ENCODE data around the gene C2. TPM values are rescaled to one million over a fixed set of nuclear protein-coding genes. Genes with fewer than 3 reads are reported as not detected.

The C2 gene
- total RNA-seq, 4 donors from 2014 or later: 2.5 to 6.2 (median 4.4) TPM

GRCh38 chr6:31969712-31970603 lies 42.4 kb downstream of the C2 start:
- Histone ChIP-seq H3K27ac (no peak overlapping the region), H3K36me3 (peaks cover 36 to 43% of the 10 kb centered on the region in 2 donors), H3K4me1 (peaks cover 12 to 18% of the 10 kb centered on the region in 2 donors), H3K4me3 (replicated peaks in 1 of 3) (no peak overlapping the region), H3K27me3 (no peaks in the 10 kb centered on the region), H3K9me3 (no peaks in the 10 kb centered on the region)
- intact Hi-C loops (cut with DNase I): loop anchor here (10.0 kb wide), 1 partner anchor 295 kb away; no protein-coding TSS in a partner anchor
- no peak for DNase-seq
- TF ChIP-seq, protein P1, sequence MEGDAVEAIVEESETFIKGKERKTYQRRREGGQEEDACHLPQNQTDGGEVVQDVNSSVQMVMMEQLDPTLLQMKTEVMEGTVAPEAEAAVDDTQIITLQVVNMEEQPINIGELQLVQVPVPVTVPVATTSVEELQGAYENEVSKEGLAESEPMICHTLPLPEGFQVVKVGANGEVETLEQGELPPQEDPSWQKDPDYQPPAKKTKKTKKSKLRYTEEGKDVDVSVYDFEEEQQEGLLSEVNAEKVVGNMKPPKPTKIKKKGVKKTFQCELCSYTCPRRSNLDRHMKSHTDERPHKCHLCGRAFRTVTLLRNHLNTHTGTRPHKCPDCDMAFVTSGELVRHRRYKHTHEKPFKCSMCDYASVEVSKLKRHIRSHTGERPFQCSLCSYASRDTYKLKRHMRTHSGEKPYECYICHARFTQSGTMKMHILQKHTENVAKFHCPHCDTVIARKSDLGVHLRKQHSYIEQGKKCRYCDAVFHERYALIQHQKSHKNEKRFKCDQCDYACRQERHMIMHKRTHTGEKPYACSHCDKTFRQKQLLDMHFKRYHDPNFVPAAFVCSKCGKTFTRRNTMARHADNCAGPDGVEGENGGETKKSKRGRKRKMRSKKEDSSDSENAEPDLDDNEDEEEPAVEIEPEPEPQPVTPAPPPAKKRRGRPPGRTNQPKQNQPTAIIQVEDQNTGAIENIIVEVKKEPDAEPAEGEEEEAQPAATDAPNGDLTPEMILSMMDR (IDR thresholded peaks at IDR 0.05): no peak
- TF ChIP-seq POLR2A (IDR thresholded peaks at IDR 0.05): no peak
- 85 to 87% methylated on average over 14 to 17 of the region's 17 CpGs for WGBS, 2 donors

DNA sequence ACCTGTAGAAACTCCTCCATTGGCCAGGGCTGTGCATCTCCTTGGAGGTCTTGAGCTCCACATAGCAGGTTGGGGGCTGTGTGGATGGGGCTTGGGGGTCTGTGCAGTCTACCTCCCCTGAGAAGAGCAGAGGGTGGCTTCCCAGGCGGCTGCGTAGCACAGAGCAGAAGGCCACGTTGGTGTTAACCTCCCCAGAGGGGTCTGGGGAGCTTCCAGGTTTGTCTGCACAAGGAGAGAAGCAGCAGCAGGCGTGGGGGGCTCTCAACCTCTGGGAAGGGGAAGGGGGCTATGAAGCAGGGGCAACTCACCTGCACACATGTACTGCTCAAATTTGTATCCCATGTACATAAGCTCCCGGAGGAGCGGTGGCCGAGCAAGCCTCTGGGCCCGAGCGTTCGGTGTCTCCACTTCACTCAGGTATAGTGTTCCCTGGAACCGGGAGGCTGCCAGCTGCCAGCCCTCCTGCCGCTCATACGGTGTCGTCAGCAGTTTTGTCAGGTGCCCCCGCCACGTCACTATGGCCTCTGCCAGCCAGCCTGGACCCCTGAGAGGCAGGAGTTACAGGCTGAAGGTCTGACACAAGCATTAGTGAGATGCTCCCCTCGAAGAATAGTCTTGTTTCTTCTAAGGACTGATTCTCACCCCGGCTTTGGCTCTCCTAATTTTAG lies 43.2 kb downstream of the C2 start:
- Histone ChIP-seq H3K27me3 (no peaks in the 10 kb centered on the region), H3K4me3 (replicated peaks in 1 of 3) (peak overlapping the region in 1 of 3 donors; percentile 87), H3K9me3 (no peaks in the 10 kb centered on the region), H3K27ac (peak overlapping the region; percentile 93 to 97 (median 97)), H3K36me3 (peaks cover 36 to 37% of the 10 kb centered on the region in 2 donors), H3K4me1 (peaks cover 12 to 18% of the 10 kb centered on the region in 2 donors)
- 83 to 87% methylated on average over 11 to 15 of the region's 18 CpGs for WGBS, 2 donors
- no peak for DNase-seq
- intact Hi-C loops (cut with DNase I): no loop called here
- TF ChIP-seq, protein P1 (IDR thresholded peaks at IDR 0.05): no peak
- no peak for TF ChIP-seq POLR2A (IDR thresholded peaks at IDR 0.05)

DNA sequence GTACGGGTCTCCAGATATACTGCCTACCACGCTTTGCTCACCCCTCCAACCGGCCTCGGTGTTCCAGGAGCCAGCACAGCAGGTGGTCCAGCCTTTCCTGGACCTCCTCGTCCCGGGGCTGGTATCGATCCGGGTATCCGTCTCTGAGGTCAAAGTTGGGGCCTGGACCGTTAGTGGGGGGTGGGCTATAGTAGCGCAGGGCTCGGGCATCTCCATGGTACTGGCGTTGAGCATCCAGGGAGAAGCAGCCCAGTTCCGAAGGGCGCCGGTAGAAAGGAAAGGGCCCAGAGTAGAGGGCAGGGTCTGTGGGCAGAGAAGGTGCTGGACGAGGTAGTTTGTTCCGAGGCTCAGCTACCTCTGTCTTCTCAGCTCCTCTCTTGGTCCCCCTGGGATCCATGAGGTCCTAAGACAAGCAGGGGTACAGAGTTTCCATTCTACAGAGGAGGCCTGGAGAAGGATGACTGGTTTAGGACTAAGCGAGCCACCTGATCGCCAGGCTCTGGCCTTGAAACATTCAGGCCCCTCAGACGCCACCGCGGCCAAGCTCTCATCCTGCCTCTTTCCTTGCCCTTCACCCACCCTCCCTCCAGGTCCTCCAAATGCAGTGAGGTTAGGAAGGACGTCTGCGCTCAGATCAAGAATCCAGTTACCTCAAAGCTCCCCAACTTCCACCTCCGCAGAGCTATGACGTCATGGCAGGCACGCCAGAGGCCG lies 43.9 kb downstream of the C2 start:
- H3K36me3 ChIP-seq: peaks cover 35 to 36% of the 10 kb centered on the region in 2 donors

GRCh38 chr6:31971993-31972708 lies 44.6 kb downstream of the C2 start, which contains the start of gene DXO:
Gene DXO, minus strand, starts transcription at chr6:31972138. Its CDS starts 463 bp downstream, at chr6:31971675.
- Histone ChIP-seq H3K4me3 (replicated peaks in 1 of 3) (peak within 1 kb of the TSS; percentile 38 to 91 (median 87)), H3K27me3 (no peaks in the 10 kb centered on the region), H3K36me3 (peaks cover 27 to 29% of the 10 kb centered on the region in 2 donors), H3K9me3 (no peaks in the 10 kb centered on the region), H3K27ac (peak within 1 kb of the TSS; percentile 93 to 97 (median 97)), H3K4me1 (peaks cover 12 to 18% of the 10 kb centered on the region in 2 donors)
- peak; percentile 97 for DNase-seq
- WGBS, 2 donors: 0 to 1% methylated on average over 11 to 34 of the region's 62 CpGs
- intact Hi-C loops (cut with DNase I): no loop called here
- peak in 1 of 2 donors; percentile 65 for TF ChIP-seq POLR2A (IDR thresholded peaks at IDR 0.05)
- TF ChIP-seq, protein P1 (IDR thresholded peaks at IDR 0.05): no peak

More for the DNA sequence above, 43.9 kb downstream of the C2 start:
- intact Hi-C loops (cut with DNase I): no loop called here
- Histone ChIP-seq H3K4me1 (peaks cover 12 to 18% of the 10 kb centered on the region in 2 donors), H3K9me3 (no peaks in the 10 kb centered on the region), H3K27ac (peak overlapping the region; percentile 93 to 97 (median 97)), H3K4me3 (replicated peaks in 1 of 3) (peak overlapping the region; percentile 38 to 91 (median 87)), H3K27me3 (no peaks in the 10 kb centered on the region)
- DNase-seq: peak in 1 of 2 donors; percentile 3
- WGBS, 2 donors: 27 to 33% methylated on average over 28 to 29 of the region's 29 CpGs
- TF ChIP-seq, protein P1 (IDR thresholded peaks at IDR 0.05): no peak
- TF ChIP-seq POLR2A (IDR thresholded peaks at IDR 0.05): no peak
